Measurements from ENCODE around the gene FAM240A.

DNA sequence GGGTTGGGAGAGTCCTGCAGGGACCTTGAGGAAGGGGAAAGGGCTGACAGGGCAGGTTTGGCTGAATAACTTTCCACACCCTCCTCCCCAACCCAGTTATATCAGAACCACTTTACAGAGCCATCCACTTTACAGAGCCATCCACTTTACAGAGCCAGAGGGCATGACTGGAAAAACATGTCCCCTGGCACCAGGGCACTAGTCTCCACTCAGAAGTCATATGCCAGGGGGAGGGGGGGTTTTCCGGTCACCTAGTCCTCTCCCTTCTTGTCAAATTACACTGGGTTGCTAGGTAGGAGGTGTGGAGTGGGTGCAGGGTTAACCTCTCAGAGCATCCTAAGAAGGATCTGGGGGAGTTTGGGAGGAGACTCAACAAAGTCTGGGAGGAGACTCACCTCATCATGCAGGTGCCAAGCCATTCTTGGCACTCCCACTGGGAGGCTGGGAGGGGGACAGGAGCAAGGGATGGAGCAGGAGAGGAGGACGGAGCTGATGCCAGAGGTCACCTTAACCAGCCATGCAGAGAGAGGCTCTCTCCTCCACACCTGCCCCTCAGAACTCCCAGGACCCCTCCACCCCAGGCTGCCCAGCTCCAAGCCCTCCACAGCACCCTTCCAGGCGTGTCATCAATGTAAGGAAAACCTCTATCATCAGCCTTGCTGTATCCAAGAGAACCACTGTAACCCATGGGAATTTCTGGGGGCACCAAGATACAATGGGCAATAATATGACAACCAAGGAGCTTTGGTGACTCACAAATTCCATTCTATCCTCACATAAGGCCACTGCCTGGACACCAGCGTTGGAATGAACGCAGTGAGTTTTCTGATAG, 47.9 kb upstream of the FAM240A start:
- TF ChIP-seq RAD21 (IDR thresholded peaks at IDR 0.05; ENCODE audit: low read depth): no peak
- TF ChIP-seq, protein P1, sequence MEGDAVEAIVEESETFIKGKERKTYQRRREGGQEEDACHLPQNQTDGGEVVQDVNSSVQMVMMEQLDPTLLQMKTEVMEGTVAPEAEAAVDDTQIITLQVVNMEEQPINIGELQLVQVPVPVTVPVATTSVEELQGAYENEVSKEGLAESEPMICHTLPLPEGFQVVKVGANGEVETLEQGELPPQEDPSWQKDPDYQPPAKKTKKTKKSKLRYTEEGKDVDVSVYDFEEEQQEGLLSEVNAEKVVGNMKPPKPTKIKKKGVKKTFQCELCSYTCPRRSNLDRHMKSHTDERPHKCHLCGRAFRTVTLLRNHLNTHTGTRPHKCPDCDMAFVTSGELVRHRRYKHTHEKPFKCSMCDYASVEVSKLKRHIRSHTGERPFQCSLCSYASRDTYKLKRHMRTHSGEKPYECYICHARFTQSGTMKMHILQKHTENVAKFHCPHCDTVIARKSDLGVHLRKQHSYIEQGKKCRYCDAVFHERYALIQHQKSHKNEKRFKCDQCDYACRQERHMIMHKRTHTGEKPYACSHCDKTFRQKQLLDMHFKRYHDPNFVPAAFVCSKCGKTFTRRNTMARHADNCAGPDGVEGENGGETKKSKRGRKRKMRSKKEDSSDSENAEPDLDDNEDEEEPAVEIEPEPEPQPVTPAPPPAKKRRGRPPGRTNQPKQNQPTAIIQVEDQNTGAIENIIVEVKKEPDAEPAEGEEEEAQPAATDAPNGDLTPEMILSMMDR (IDR thresholded peaks at IDR 0.05 in 2 of 3, conservative IDR thresholded peaks at IDR 0.05 in 1 of 3; ENCODE audit: borderline replicate concordance in 1 of 3, insufficient read depth in 1 of 3, low read depth in 2 of 3, low read length in 2 of 3): no peak
- TF ChIP-seq, protein P2, sequence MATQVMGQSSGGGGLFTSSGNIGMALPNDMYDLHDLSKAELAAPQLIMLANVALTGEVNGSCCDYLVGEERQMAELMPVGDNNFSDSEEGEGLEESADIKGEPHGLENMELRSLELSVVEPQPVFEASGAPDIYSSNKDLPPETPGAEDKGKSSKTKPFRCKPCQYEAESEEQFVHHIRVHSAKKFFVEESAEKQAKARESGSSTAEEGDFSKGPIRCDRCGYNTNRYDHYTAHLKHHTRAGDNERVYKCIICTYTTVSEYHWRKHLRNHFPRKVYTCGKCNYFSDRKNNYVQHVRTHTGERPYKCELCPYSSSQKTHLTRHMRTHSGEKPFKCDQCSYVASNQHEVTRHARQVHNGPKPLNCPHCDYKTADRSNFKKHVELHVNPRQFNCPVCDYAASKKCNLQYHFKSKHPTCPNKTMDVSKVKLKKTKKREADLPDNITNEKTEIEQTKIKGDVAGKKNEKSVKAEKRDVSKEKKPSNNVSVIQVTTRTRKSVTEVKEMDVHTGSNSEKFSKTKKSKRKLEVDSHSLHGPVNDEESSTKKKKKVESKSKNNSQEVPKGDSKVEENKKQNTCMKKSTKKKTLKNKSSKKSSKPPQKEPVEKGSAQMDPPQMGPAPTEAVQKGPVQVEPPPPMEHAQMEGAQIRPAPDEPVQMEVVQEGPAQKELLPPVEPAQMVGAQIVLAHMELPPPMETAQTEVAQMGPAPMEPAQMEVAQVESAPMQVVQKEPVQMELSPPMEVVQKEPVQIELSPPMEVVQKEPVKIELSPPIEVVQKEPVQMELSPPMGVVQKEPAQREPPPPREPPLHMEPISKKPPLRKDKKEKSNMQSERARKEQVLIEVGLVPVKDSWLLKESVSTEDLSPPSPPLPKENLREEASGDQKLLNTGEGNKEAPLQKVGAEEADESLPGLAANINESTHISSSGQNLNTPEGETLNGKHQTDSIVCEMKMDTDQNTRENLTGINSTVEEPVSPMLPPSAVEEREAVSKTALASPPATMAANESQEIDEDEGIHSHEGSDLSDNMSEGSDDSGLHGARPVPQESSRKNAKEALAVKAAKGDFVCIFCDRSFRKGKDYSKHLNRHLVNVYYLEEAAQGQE (IDR thresholded peaks at IDR 0.05; ENCODE audit: low read depth): no peak
- no peak for TF ChIP-seq EGR1 (IDR thresholded peaks at IDR 0.05; ENCODE audit: low read depth)
- TF ChIP-seq EZH2phosphoT487 (IDR thresholded peaks at IDR 0.05; ENCODE audit: borderline replicate concordance): no peak
- no peak for TF ChIP-seq CBX3 (IDR thresholded peaks at IDR 0.05; ENCODE audit: low read depth)
